Superior temporal gyrus (tissue), 1 donor: ENCODE results near the gene OR2F1.

Source experiments
- DNase-seq: peaks from one replicate; pipeline ENCODE4 v3.0.0-alpha.2; 2016; ENCODE audit errors: extremely low spot score

The OR2F1 gene

GRCh38 chr7:143954544-143954943 lies at the start of gene OR2F1:
Gene OR2F1 (plus strand): TSS chr7:143954844. CDS start chr7:143959971, 5,127 bp downstream.
- DNase-seq: no peak

- no peak for DNase-seq
Observed at GRCh38 chr7:143905509-143905908, 49.1 kb upstream of the OR2F1 start.

- DNase-seq: no peak
Observed at GRCh38 chr7:143906151-143906550, 48.5 kb upstream of the OR2F1 start.

GRCh38 chr7:143906895-143907294 lies 47.7 kb upstream of the OR2F1 start:
- no peak for DNase-seq

GRCh38 chr7:143908120-143908519 lies 46.5 kb upstream of the OR2F1 start:
- no peak for DNase-seq

- DNase-seq: no peak
Observed at GRCh38 chr7:143909863-143910262, 44.8 kb upstream of the OR2F1 start.

GRCh38 chr7:143910473-143911248 lies 44.0 kb upstream of the OR2F1 start:
- no peak for DNase-seq

GRCh38 chr7:143913945-143914615 lies 40.6 kb upstream of the OR2F1 start:
- DNase-seq: no peak

GRCh38 chr7:143914938-143915652 lies 39.5 kb upstream of the OR2F1 start:
- no peak for DNase-seq

GRCh38 chr7:143924851-143925250 lies 29.8 kb upstream of the OR2F1 start:
- DNase-seq: no peak

GRCh38 chr7:143929224-143929920 lies 25.3 kb upstream of the OR2F1 start:
- DNase-seq: peak; percentile 32

- no peak for DNase-seq
Observed at GRCh38 chr7:143931739-143932138, 22.9 kb upstream of the OR2F1 start.

GRCh38 chr7:143934526-143935325 lies 19.9 kb upstream of the OR2F1 start, which contains the start of gene OR2F2:
Gene OR2F2 (plus strand): TSS chr7:143935233. CDS start chr7:143935233, 0 bp downstream.
- DNase-seq: no peak

- peak; percentile 25 for DNase-seq
Observed at GRCh38 chr7:143936087-143937009, 18.3 kb upstream of the OR2F1 start.

- DNase-seq: no peak
Observed at GRCh38 chr7:143938379-143939243, 16.0 kb upstream of the OR2F1 start.

GRCh38 chr7:143945423-143945822 lies 9.2 kb upstream of the OR2F1 start:
- no peak for DNase-seq

GRCh38 chr7:143947111-143947510 lies 7.5 kb upstream of the OR2F1 start:
- DNase-seq: no peak

GRCh38 chr7:143948733-143949132 lies 5.9 kb upstream of the OR2F1 start:
- no peak for DNase-seq

GRCh38 chr7:143953421-143953820 lies 1.2 kb upstream of the OR2F1 start:
- DNase-seq: no peak
